ENCODE measurements around the gene NRSN2.

The NRSN2 gene

GRCh38 chr20:346640-347316, at the start of gene NRSN2:
Gene NRSN2 (plus strand): TSS chr20:347111. CDS start chr20:349644, 2,533 bp downstream.
- no peak for DNase-seq

GRCh38 chr20:297925-298775, 48.8 kb upstream of the NRSN2 start:
- DNase-seq, result no peak

- no peak for DNase-seq
Measured at GRCh38 chr20:298776-299391, 48.0 kb upstream of the NRSN2 start.

GRCh38 chr20:300345-300990, 46.4 kb upstream of the NRSN2 start:
- DNase-seq, result no peak

GRCh38 chr20:301886-302848, 44.7 kb upstream of the NRSN2 start:
- no peak for DNase-seq

GRCh38 chr20:305745-306144, 41.2 kb upstream of the NRSN2 start:
- DNase-seq, result no peak

- DNase-seq, result no peak
Measured at GRCh38 chr20:308427-309038, 38.4 kb upstream of the NRSN2 start.

- DNase-seq, result no peak
Measured at GRCh38 chr20:309306-309840, 37.5 kb upstream of the NRSN2 start.

- no peak for DNase-seq
Measured at GRCh38 chr20:309841-310644, 36.9 kb upstream of the NRSN2 start.

GRCh38 chr20:310645-311044, 36.3 kb upstream of the NRSN2 start:
- DNase-seq, result no peak

GRCh38 chr20:311609-312008, 35.3 kb upstream of the NRSN2 start:
- DNase-seq, result no peak

- no peak for DNase-seq
Measured at GRCh38 chr20:312067-312466, 34.8 kb upstream of the NRSN2 start.

GRCh38 chr20:312866-313265, 34.0 kb upstream of the NRSN2 start:
- DNase-seq, result no peak

GRCh38 chr20:313402-313801, 33.5 kb upstream of the NRSN2 start:
- DNase-seq, result no peak

- DNase-seq, result no peak
Measured at GRCh38 chr20:313948-314347, 33.0 kb upstream of the NRSN2 start.

GRCh38 chr20:316316-317068, 30.4 kb upstream of the NRSN2 start:
- DNase-seq, result no peak

GRCh38 chr20:324177-325044, 22.5 kb upstream of the NRSN2 start:
- peak; percentile 44 for DNase-seq

GRCh38 chr20:325045-325888, 21.6 kb upstream of the NRSN2 start, which contains the start of gene SOX12:
Gene SOX12 (plus strand): TSS chr20:325552. CDS start chr20:325925, 373 bp downstream.
- peak; percentile 74 for DNase-seq
